HG02970 (cell line): ENCODE measurements around the gene SMIM1.
"Not testable (repeated sequence)": the region's sequence is repeated elsewhere in the genome, so short reads cannot be mapped to it uniquely, and the experiment has no call there.

Experiments used
- ATAC-seq: cut with Tn5 transposase; IDR thresholded peaks from one replicate; pipeline ENCODE4 v1.9.1; 2021; ENCODE audit warnings: mild to moderate bottlenecking, moderate library complexity, moderate number of reproducible peaks; ENCODE audit not compliant: unreplicated experiment, low FRiP score

Gene SMIM1

GRCh38 chr1:3789421-3790300 lies 17.1 kb downstream of the SMIM1 start:
- ATAC-seq, result no peak

GRCh38 chr1:3790500-3790923 lies 18.0 kb downstream of the SMIM1 start:
- ATAC-seq, result no peak

GRCh38 chr1:3790952-3791351 lies 18.4 kb downstream of the SMIM1 start:
- no peak for ATAC-seq

- ATAC-seq, result peak; percentile 12
Observed at GRCh38 chr1:3795453-3796214, 23.1 kb downstream of the SMIM1 start.

- peak; percentile 95 for ATAC-seq
Observed at GRCh38 chr1:3796215-3797061, 23.9 kb downstream of the SMIM1 start, which contains the start of gene LRRC47. TSS of gene LRRC47 (minus strand) at chr1:3796498. CDS start at chr1:3796476, 22 bp downstream.

GRCh38 chr1:3799976-3800685 lies 27.6 kb downstream of the SMIM1 start:
- no peak for ATAC-seq

GRCh38 chr1:3800795-3801194 lies 28.2 kb downstream of the SMIM1 start:
- not testable (repeated sequence) for ATAC-seq

- ATAC-seq, result no peak
Observed at GRCh38 chr1:3803905-3804626, 31.5 kb downstream of the SMIM1 start.

GRCh38 chr1:3804627-3804944 lies 32.0 kb downstream of the SMIM1 start:
- not testable (repeated sequence) for ATAC-seq

GRCh38 chr1:3805038-3805437 lies 32.5 kb downstream of the SMIM1 start:
- ATAC-seq, result no peak

GRCh38 chr1:3807769-3808168 lies 35.2 kb downstream of the SMIM1 start:
- no peak for ATAC-seq

- no peak for ATAC-seq
Observed at GRCh38 chr1:3809680-3810079, 37.1 kb downstream of the SMIM1 start.

GRCh38 chr1:3810149-3810761 lies 37.7 kb downstream of the SMIM1 start:
- not testable (repeated sequence) for ATAC-seq

GRCh38 chr1:3811595-3811911 lies 39.0 kb downstream of the SMIM1 start:
- ATAC-seq, result no peak

GRCh38 chr1:3814065-3814464 lies 41.5 kb downstream of the SMIM1 start:
- no peak for ATAC-seq

- no peak for ATAC-seq
Observed at GRCh38 chr1:3814771-3815561, 42.4 kb downstream of the SMIM1 start.

GRCh38 chr1:3816331-3817137 lies 44.0 kb downstream of the SMIM1 start:
- no peak for ATAC-seq
